A673 (cell line): Measurements from ENCODE around the gene EDDM13. TPM values are rescaled to one million over a fixed set of nuclear protein-coding genes. Genes with fewer than 3 reads are reported as not detected.
"Not testable (repeated sequence)": the region's sequence is repeated elsewhere in the genome, so short reads cannot be mapped to it uniquely, and the experiment has no call there.

ENCODE experiments used
- BruUV-seq: library from RNA; stranded (reverse); fragments of 400-500 nt; replicated peaks from 2 replicates; lab custom pipeline; 2021; lab: Mats Ljungman, UMichigan
- CTCF ChIA-PET: fragments of 300-600 bp; sonication (Branson Sonifier 250); formaldehyde crosslinking; loops from one replicate; lab custom pipeline; 2022; ENCODE audit warnings: antibody characterized with exemption; lab: Charles Lee
- POLR2A ChIA-PET: fragments of 300-600 bp; sonication (Branson Sonifier 250); formaldehyde crosslinking; loops from one replicate; lab custom pipeline; 2022; ENCODE audit warnings: antibody characterized with exemption; ENCODE audit not compliant: low non-redundant PET; lab: Charles Lee
- DNase-seq: peaks from one replicate; pipeline ENCODE4 v3.0.0-alpha.2; 2015; ENCODE audit warnings: low spot score
- H3K27ac ChIP-seq: fragments of 200-600 bp; sonication (generic); 2 replicates; pipeline ENCODE4 v1.5.1; 2016; ENCODE audit warnings: mixed run types, low read depth, mild to moderate bottlenecking, mixed read lengths, antibody characterized with exemption, low read length; ENCODE audit not compliant: poor library complexity, severe bottlenecking
- H3K27me3 ChIP-seq: fragments of 200-600 bp; sonication (generic); replicated peaks from 2 replicates; pipeline ENCODE4 v1.6.1; 2017; ENCODE audit warnings: mixed run types, low read depth, mild to moderate bottlenecking, mixed read lengths, antibody characterized with exemption, low read length; ENCODE audit not compliant: insufficient read depth, poor library complexity
- H3K36me3 ChIP-seq: fragments of 200-600 bp; sonication (generic); 2 replicates; pipeline ENCODE4 v1.6.1; 2016; ENCODE audit warnings: mixed run types, mild to moderate bottlenecking, mixed read lengths, antibody characterized with exemption, low read length; ENCODE audit not compliant: insufficient read depth, poor library complexity, severe bottlenecking
- H3K4me1 ChIP-seq: fragments of 200-600 bp; sonication (generic); 2 replicates; pipeline ENCODE4 v1.6.1; 2017; ENCODE audit warnings: mixed run types, mild to moderate bottlenecking, mixed read lengths, antibody characterized with exemption, low read length; ENCODE audit not compliant: insufficient read depth, poor library complexity, severe bottlenecking
- H3K4me3 ChIP-seq: fragments of 200-600 bp; sonication (generic); 2 replicates; pipeline ENCODE4 v1.5.1; 2016; ENCODE audit warnings: low read depth, mixed run types, mild to moderate bottlenecking, mixed read lengths, low read length; ENCODE audit not compliant: poor library complexity, severe bottlenecking
- H3K9me3 ChIP-seq: fragments of 200-600 bp; sonication (generic); 2 replicates; pipeline ENCODE4 v1.6.1; 2016; ENCODE audit warnings: mixed run types, low read depth, mild to moderate bottlenecking, mixed read lengths, antibody characterized with exemption, low read length; ENCODE audit not compliant: poor library complexity, severe bottlenecking
- CTCF ChIP-seq: fragments of 300-800, 200-600 bp; sonication (generic); conservative IDR thresholded peaks from 2 replicates; pipeline ENCODE4 v1.5.1; 2017; ENCODE audit warnings: low read depth, mild to moderate bottlenecking, antibody characterized with exemption, low read length, moderate library complexity, mixed read lengths
- EZH2 ChIP-seq: fragments of 200-600 bp; sonication (generic); IDR thresholded peaks from 2 replicates; pipeline ENCODE4 v1.6.1; 2017; ENCODE audit warnings: borderline replicate concordance, low read depth, mild to moderate bottlenecking, mixed read lengths, antibody characterized with exemption, low read length; ENCODE audit not compliant: poor library complexity, severe bottlenecking
- intact Hi-C: fragments of 100-400 bp; cut with micrococcal nuclease; formaldehyde crosslinking; loops from one replicate; pipeline ENCODE4 v1.10.0; 2022; ENCODE audit not compliant: unreplicated experiment
- total RNA-seq: library from RNA; stranded (reverse); gene quantifications from 2 replicates; pipeline ENCODE4 v1.2.3, GENCODE V29; 2021

The EDDM13 gene
- total RNA-seq, 1 experiment from 2014 or later, result not detected

GRCh38 chr19:56245121-56245740, 27.3 kb upstream of the EDDM13 start:
- Histone ChIP-seq H3K36me3 (no peaks in the 10 kb centered on the region), H3K27ac (no peak overlapping the region), H3K9me3 (no peaks in the 10 kb centered on the region), H3K4me3 (no peak overlapping the region), H3K4me1 (no peaks in the 10 kb centered on the region), H3K27me3 (no peaks in the 10 kb centered on the region)
- no TSS peak for BruUV-seq
- no peak for TF ChIP-seq EZH2
- TF ChIP-seq CTCF, result no peak
- intact Hi-C loops, result no loop called here
- ChIA-PET CTCF (no interaction called here), POLR2A (no interaction called here)
- no peak for DNase-seq

GRCh38 chr19:56245764-56246163, 26.8 kb upstream of the EDDM13 start:
- H3K4me1 ChIP-seq, DNase-seq, H3K4me3 ChIP-seq, BruUV-seq, H3K9me3 ChIP-seq, POLR2A ChIA-PET, H3K36me3 ChIP-seq, intact Hi-C loops, CTCF ChIA-PET, H3K27me3 ChIP-seq, H3K27ac ChIP-seq: not testable (repeated sequence)
- 0 out of 2 replicates have a peak, but pooled peaks have one; percentile 22 for TF ChIP-seq CTCF

- H3K4me3 ChIP-seq, H3K9me3 ChIP-seq, H3K27me3 ChIP-seq, intact Hi-C loops, H3K27ac ChIP-seq, H3K4me1 ChIP-seq, DNase-seq, POLR2A ChIA-PET, CTCF ChIA-PET, H3K36me3 ChIP-seq, BruUV-seq: not testable (repeated sequence)
Observed at GRCh38 chr19:56248736-56249338, 23.7 kb upstream of the EDDM13 start.
